IPS DF 6.9 (cell line): ENCODE results near the gene NHS.

Experiments
- DNase-seq: peaks from one replicate; pipeline ENCODE4 v3.0.0-alpha.2; 2013; ENCODE audit warnings: low read depth, low spot score
- H3K27ac ChIP-seq: one replicate; pipeline ENCODE4 v1.5.1; 2013; ENCODE audit warnings: low read length, control low read depth
- H3K27me3 ChIP-seq: 2 replicates; pipeline ENCODE4 v1.6.1; 2013; ENCODE audit warnings: mild to moderate bottlenecking, low read length; ENCODE audit not compliant: control insufficient read depth, insufficient read depth
- H3K36me3 ChIP-seq: 2 replicates; pipeline ENCODE4 v1.6.1; 2013; ENCODE audit warnings: low read length; ENCODE audit not compliant: control insufficient read depth, insufficient read depth
- H3K4me1 ChIP-seq: 2 replicates; pipeline ENCODE4 v1.6.1; 2013; ENCODE audit warnings: low read length; ENCODE audit not compliant: control insufficient read depth, insufficient read depth
- H3K4me3 ChIP-seq: 2 replicates; pipeline ENCODE4 v1.5.1; 2013; ENCODE audit warnings: mild to moderate bottlenecking, low read length
- H3K9me3 ChIP-seq: 2 replicates; pipeline ENCODE4 v1.6.1; 2013; ENCODE audit warnings: low read length, inconsistent platforms; ENCODE audit not compliant: control insufficient read depth, insufficient read depth
- WGBS: extraction: QIAGEN DNeasy Blood & Tissue Kit; methylation state at CpG from one replicate; pipeline ENCODE4 v1.1.7; 2013; ENCODE audit warnings: mixed read lengths, missing lambda C conversion rate; ENCODE audit not compliant: insufficient read length, insufficient coverage; 5-methylcytosine and 5-hydroxymethylcytosine counted together

Gene NHS

DNA sequence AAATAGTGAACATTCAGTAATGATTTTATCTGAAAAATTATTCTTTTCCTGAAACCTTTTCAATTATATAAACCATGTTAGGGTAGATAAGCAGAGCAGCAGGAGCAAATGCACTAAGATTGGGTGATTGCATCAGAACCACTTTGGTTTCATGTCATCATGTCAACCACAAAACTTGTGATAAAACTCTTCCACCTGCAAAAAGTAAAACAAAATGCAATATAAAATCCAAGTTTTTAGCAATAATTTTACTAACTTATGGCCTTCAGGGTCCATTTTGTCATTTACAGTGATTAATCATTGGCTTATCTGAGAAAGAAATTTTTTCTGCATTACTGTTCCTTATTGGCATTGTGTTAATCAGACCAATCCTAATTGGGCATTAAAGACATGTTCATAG, 42.4 kb downstream of the NHS start:
- Histone ChIP-seq H3K27ac (no peak overlapping the region), H3K27me3 (no peaks in the 10 kb centered on the region), H3K9me3 (no peaks in the 10 kb centered on the region), H3K4me3 (no peak overlapping the region), H3K4me1 (no peaks in the 10 kb centered on the region), H3K36me3 (no peaks in the 10 kb centered on the region)
- no peak for DNase-seq

DNA sequence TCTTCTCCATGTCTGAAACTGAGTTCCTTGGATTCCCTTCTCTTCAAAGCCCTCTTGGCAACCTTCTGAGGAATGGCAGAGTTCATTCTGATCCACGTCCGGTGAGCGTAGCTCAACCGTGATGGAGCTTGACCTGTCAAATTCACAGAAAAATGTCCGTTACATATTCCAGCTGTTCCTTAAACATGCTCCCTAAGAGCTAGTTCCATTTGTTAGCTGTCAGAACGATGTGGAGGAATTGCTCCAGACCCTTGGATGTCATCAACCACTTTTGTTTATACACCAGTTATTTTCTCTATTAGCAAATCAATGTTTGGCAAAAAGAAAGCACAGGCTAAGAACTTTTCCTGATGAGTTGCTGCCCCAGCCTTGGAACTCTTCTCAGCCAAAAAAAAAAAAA, 50.1 kb downstream of the NHS start:
- WGBS, result no CpG with 5 or more reads among the region's 6 CpGs
- Histone ChIP-seq H3K36me3 (no peaks in the 10 kb centered on the region), H3K27ac (no peak overlapping the region), H3K4me3 (no peak overlapping the region), H3K27me3 (no peaks in the 10 kb centered on the region), H3K9me3 (no peaks in the 10 kb centered on the region), H3K4me1 (no peaks in the 10 kb centered on the region)
- no peak for DNase-seq

DNA sequence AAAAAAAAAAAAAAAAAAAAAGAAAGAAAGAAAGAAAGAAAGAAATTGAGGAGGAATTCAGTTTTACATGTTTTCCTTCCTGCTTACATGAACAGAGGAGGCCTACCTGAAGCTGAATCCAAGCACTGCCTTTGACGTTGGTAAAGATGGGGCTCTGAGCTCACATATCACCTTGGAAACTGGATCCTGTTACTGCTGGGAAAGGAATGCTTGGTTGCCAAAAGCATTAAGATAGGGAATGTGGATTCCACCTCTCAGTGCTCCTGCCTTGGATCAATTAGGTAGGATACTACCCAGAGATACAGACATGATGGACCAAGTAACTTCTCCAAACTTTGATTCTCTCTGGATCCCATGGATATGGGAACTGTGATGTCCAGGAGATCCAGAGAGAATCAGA, 50.6 kb downstream of the NHS start:
- no peaks in the 10 kb centered on the region for H3K27me3 ChIP-seq
- no peak overlapping the region for H3K27ac ChIP-seq
- no peak overlapping the region for H3K4me3 ChIP-seq
- no peaks in the 10 kb centered on the region for H3K36me3 ChIP-seq
- no CpG with 5 or more reads among the region's 1 CpG for WGBS
- no peaks in the 10 kb centered on the region for H3K9me3 ChIP-seq
- no peaks in the 10 kb centered on the region for H3K4me1 ChIP-seq
- DNase-seq, result no peak

DNA sequence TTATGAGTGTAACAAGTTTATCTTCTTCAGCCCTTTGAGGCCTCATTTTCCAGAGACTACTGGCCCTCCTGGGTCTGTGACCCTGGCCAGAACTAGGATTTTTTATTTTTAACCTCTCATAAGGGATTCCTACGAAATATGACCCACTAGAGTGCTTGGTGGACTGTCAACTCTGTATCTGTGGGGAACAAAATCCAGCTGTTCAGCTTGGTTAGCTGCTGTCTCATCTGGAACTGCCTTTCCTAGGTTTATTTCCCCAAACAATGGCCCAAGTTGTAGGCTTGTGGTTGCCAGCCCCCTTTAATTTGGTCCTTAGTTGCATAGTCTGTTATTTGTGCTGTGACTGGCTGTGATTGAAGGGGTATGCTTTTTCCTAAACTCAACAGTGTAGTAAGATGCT, 56.2 kb downstream of the NHS start:
- no peak overlapping the region for H3K27ac ChIP-seq
- WGBS, result no CpG with 5 or more reads among the region's 1 CpG
- no peaks in the 10 kb centered on the region for H3K27me3 ChIP-seq
- no peaks in the 10 kb centered on the region for H3K9me3 ChIP-seq
- no peak overlapping the region for H3K4me3 ChIP-seq
- H3K36me3 ChIP-seq, result no peaks in the 10 kb centered on the region
- DNase-seq, result no peak
- H3K4me1 ChIP-seq, result no peaks in the 10 kb centered on the region

DNA sequence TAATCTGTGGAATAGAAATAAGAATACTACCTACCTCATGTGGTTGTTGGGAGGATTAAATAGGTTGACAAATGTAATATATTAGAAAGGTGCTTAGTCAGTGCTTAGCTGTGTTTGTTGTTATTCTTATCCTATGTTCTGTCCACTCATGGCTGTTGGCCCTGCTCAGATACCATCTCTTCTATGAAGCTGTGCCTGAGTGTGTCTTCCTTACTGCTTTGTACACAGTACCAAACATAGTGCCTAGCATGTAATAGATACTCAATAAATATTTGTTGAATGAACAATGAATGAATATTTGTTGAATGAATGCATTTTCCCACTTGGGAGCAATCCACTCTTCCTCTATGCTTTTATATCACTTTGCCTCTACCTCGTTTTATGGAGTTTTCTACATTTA, 57.2 kb downstream of the NHS start:
- DNase-seq, result no peak
- Histone ChIP-seq H3K4me1 (no peaks in the 10 kb centered on the region), H3K9me3 (no peaks in the 10 kb centered on the region), H3K27me3 (no peaks in the 10 kb centered on the region), H3K4me3 (no peak overlapping the region), H3K36me3 (no peaks in the 10 kb centered on the region), H3K27ac (no peak overlapping the region)
- no CpG with 5 or more reads among the region's 1 CpG for WGBS

DNA sequence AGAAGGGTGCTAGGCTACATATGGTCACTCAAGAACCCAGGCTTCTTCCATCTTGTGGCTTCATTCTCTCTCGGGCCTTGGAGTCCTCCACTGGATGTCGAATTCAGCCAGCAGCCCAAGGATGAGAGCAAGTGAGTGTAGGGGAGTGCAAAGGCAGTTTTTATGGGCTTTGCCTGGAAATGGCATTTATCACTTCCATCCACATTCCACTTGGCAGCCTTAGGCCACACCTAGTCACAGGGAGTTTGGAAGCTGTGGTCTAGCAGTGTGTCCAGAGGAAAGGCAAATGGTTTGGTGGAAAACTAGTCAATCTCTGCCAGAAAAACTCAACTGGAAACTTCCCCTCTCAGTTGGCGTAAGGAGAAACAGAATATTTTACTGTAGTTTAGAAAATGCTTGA, 59.0 kb downstream of the NHS start:
- no peaks in the 10 kb centered on the region for H3K27me3 ChIP-seq
- no peak overlapping the region for H3K4me3 ChIP-seq
- DNase-seq, result no peak
- no peaks in the 10 kb centered on the region for H3K36me3 ChIP-seq
- H3K27ac ChIP-seq, result no peak overlapping the region
- peaks cover 1% of the 10 kb centered on the region; the same call in 1 of the 2 replicates for H3K4me1 ChIP-seq
- no peaks in the 10 kb centered on the region for H3K9me3 ChIP-seq
- no CpG with 5 or more reads among the region's 3 CpGs for WGBS

DNA sequence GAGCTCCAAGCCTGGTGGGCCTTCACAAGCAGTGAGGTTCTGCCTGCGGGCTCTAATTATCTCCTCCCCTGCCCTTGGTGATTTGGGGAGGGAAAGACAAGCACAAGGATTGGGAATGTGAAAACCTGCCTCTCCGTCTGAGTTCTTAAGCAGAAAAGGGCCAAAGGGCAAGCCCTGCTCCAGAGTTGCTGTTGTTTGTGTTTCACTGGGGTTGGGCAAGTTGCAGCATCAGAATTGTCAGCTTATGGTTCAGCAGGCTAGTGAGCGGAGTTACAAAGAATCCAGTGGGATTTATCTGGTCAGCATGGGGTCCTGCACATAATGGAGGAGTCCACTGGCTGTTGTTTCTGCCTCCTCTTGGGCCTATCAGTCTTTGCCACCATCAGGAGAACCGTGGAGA, 60.5 kb downstream of the NHS start:
- H3K4me3 ChIP-seq, result no peak overlapping the region
- no peaks in the 10 kb centered on the region for H3K27me3 ChIP-seq
- no peak for DNase-seq
- no CpG with 5 or more reads among the region's 4 CpGs for WGBS
- no peaks in the 10 kb centered on the region for H3K36me3 ChIP-seq
- H3K9me3 ChIP-seq, result no peaks in the 10 kb centered on the region
- no peak overlapping the region for H3K27ac ChIP-seq
- peaks cover 1% of the 10 kb centered on the region; the same call in 1 of the 2 replicates for H3K4me1 ChIP-seq

DNA sequence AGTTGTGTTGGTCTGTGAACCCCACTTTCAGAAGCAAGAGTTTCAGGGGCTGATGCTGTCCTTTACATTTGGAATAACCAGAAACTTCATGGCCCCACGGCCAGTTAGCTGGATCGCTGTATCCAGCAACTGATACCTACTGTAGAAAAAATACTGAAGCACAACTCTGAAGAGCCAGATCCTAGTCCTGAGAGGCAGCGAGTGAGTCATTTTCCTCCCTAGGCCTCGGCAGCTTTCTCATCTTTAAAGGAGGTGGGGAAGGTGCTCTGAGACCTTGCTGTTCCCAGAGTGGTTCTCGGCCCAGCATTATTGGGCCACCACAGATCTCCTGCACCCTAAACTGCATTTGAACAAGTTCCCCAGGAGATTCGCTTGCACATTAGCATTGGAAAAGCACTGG, 63.2 kb downstream of the NHS start:
- Histone ChIP-seq H3K9me3 (no peaks in the 10 kb centered on the region), H3K27ac (no peak overlapping the region), H3K4me1 (peaks cover 1% of the 10 kb centered on the region; the same call in 1 of the 2 replicates), H3K27me3 (no peaks in the 10 kb centered on the region), H3K36me3 (no peaks in the 10 kb centered on the region), H3K4me3 (no peak overlapping the region)
- no CpG with 5 or more reads among the region's 6 CpGs for WGBS
- no peak for DNase-seq

DNA sequence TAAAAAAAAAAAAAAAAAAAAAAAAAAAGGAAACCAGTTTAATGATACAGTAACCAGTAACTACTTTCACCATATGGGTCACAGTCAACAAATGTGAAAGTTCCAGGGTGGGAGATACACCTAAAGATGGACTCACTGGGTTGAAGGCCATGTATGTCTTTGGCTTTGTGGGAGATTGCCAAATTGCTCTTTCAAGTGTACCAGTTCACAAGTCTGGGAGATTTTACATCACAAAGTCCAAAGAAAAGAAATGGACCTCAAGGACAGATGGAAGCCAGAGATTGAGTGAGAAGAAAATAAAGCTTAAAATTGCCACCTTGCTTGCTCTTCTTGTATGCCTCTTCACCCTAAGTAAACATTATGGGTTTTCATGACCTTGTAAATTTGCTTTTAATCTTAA, 65.3 kb downstream of the NHS start:
- H3K4me3 ChIP-seq, result no peak overlapping the region
- H3K36me3 ChIP-seq, result no peaks in the 10 kb centered on the region
- no peak for DNase-seq
- peaks cover 1% of the 10 kb centered on the region; the same call in 1 of the 2 replicates for H3K4me1 ChIP-seq
- no peaks in the 10 kb centered on the region for H3K9me3 ChIP-seq
- H3K27me3 ChIP-seq, result no peaks in the 10 kb centered on the region
- no peak overlapping the region for H3K27ac ChIP-seq

DNA sequence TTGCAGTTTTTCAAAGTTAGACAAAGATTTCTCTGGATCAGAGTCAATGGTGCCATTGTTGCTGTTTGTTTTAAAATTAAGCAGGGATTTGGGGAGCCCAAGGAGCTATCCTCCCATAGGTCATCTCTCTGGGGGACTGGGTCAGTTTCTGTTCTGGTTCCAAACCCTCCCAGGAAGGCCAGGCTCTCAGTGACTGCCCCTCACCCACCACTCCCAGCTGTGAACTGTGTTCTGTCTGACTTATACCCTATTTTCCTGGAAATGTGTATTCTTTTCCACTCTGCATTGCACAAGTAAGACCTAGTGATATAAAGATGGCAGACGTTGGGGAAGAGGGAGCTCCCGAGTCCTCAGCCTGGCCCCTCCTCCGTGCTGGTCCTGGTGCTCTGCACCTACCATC, 65.8 kb downstream of the NHS start:
- Histone ChIP-seq H3K9me3 (no peaks in the 10 kb centered on the region), H3K4me3 (no peak overlapping the region), H3K27ac (no peak overlapping the region), H3K27me3 (no peaks in the 10 kb centered on the region), H3K4me1 (peaks cover 1% of the 10 kb centered on the region; the same call in 1 of the 2 replicates), H3K36me3 (no peaks in the 10 kb centered on the region)
- no CpG with 5 or more reads among the region's 3 CpGs for WGBS
- no peak for DNase-seq

DNA sequence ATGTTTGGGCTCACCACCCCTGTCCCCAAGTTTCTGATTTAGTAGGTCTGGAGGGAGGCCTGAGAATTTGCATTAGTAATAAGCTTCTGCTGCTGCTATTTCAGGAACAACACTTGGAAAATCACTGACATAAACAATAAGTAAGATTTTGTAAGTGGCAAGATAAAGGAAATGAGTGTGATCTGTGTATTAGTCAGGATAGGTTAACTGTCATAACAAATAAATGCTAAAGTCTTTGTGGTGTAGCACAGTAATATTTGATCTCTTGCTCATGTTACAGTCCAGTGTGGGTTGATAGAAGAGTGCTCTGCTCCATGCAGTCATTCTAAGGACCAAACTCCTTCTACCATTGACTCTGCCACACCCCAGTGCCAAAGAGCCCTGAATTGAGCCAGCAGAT, 67.0 kb downstream of the NHS start:
- Histone ChIP-seq H3K27me3 (no peaks in the 10 kb centered on the region), H3K36me3 (no peaks in the 10 kb centered on the region), H3K4me3 (no peak overlapping the region), H3K4me1 (peaks cover 1% of the 10 kb centered on the region; the same call in 1 of the 2 replicates), H3K27ac (no peak overlapping the region), H3K9me3 (no peaks in the 10 kb centered on the region)
- no peak for DNase-seq
